ENCODE measurements around the gene SLFNL1.

The SLFNL1 gene

GRCh38 chr1:41018018-41018410 is 3.5 kb downstream of the SLFNL1 start:
- Mint-ChIP-seq H3K4me3 (no peak overlapping the region), H3K9me3 (no peaks in the 10 kb centered on the region), H3K27ac (no peak overlapping the region), H3K27me3 (ENCODE audit: low read depth, poor library complexity) (peaks cover 7% of the 10 kb centered on the region), H3K36me3 (ENCODE audit: low read depth) (peaks cover 27% of the 10 kb centered on the region), H3K4me1 (peaks cover 31% of the 10 kb centered on the region)
- TF ChIP-seq CTCF (IDR thresholded peaks at IDR 0.05): no peak
- DNase-seq: no peak

GRCh38 chr1:41017141-41018017 is 4.1 kb downstream of the SLFNL1 start:
- Mint-ChIP-seq H3K36me3 (ENCODE audit: low read depth) (peaks cover 30% of the 10 kb centered on the region), H3K4me3 (no peak overlapping the region), H3K27me3 (ENCODE audit: low read depth, poor library complexity) (peaks cover 7% of the 10 kb centered on the region), H3K4me1 (peaks cover 28% of the 10 kb centered on the region), H3K27ac (no peak overlapping the region), H3K9me3 (no peaks in the 10 kb centered on the region)
- no peak for DNase-seq
- TF ChIP-seq CTCF (IDR thresholded peaks at IDR 0.05): no peak

- no peaks in the 10 kb centered on the region for H3K9me3 Mint-ChIP-seq
- no peak for TF ChIP-seq CTCF (IDR thresholded peaks at IDR 0.05)
- H3K4me3 Mint-ChIP-seq: no peak overlapping the region
- peaks cover 44% of the 10 kb centered on the region for H3K36me3 Mint-ChIP-seq (ENCODE audit: low read depth)
- H3K4me1 Mint-ChIP-seq: peaks cover 15% of the 10 kb centered on the region
- no peak for DNase-seq
- peak overlapping the region; percentile 59 for H3K27ac Mint-ChIP-seq
- H3K27me3 Mint-ChIP-seq (ENCODE audit: low read depth, poor library complexity): peaks cover 7% of the 10 kb centered on the region
Observed at GRCh38 chr1:41015897-41016470, 5.5 kb downstream of the SLFNL1 start.

- no peak for TF ChIP-seq CTCF (IDR thresholded peaks at IDR 0.05)
- no peak for DNase-seq
- Mint-ChIP-seq H3K9me3 (no peaks in the 10 kb centered on the region), H3K4me3 (no peak overlapping the region), H3K4me1 (peaks cover 11% of the 10 kb centered on the region), H3K27me3 (ENCODE audit: low read depth, poor library complexity) (peaks cover 7% of the 10 kb centered on the region), H3K36me3 (ENCODE audit: low read depth) (peaks cover 49% of the 10 kb centered on the region), H3K27ac (peak overlapping the region; percentile 71)
Observed at GRCh38 chr1:41015281-41015896, 6.1 kb downstream of the SLFNL1 start.

GRCh38 chr1:41014871-41015270 is 6.7 kb downstream of the SLFNL1 start:
- peaks cover 54% of the 10 kb centered on the region for H3K36me3 Mint-ChIP-seq (ENCODE audit: low read depth)
- peaks cover 9% of the 10 kb centered on the region for H3K4me1 Mint-ChIP-seq
- H3K9me3 Mint-ChIP-seq: no peaks in the 10 kb centered on the region
- peaks cover 7% of the 10 kb centered on the region for H3K27me3 Mint-ChIP-seq (ENCODE audit: low read depth, poor library complexity)
- H3K4me3 Mint-ChIP-seq: no peak overlapping the region
- H3K27ac Mint-ChIP-seq: peak overlapping the region; percentile 71
- DNase-seq: no peak
- no peak for TF ChIP-seq CTCF (IDR thresholded peaks at IDR 0.05)

Data from nephron progenitor cell (in vitro differentiated cells).